Measurements from ENCODE around the gene SLX9.

DNA sequence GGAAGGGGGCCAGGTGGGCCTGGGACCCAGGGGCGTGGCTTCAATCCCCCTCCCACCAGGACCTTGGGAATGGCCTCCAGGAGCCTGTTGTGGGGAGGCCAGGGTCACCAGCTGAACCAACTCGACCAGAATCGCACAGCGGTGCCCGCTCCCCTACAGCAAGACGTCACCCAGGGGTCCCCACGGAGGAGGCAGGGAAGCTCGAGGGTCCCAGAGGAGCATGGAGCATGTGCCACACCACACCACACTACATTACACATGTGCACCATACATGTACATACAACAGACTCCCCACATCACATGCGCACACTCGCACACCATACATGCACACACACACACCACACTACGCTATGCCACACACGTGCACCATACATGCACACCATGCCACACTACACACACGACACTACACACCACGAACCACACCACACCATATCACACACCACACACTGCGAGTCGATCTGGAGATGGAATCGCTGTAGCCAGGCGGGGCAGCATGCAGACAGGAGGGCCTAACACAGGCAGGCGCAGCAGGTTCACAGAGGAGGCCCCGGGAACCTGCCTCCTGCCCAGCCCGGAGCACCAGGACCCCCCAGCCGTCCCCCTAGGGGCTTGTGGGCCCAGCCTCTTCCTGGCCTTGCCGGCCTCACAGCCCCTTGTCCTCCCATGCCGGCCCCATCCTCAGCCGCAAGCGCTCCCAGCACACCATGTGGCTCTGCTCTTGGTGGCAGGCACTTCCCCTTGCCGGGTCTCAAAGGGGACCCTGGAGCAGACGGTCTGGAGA, 19.7 kb upstream of the SLX9 start:
- TF ChIP-seq EZH2 (IDR thresholded peaks at IDR 0.05; ENCODE audit: borderline replicate concordance, low read length): no peak
- TF ChIP-seq, protein P1, sequence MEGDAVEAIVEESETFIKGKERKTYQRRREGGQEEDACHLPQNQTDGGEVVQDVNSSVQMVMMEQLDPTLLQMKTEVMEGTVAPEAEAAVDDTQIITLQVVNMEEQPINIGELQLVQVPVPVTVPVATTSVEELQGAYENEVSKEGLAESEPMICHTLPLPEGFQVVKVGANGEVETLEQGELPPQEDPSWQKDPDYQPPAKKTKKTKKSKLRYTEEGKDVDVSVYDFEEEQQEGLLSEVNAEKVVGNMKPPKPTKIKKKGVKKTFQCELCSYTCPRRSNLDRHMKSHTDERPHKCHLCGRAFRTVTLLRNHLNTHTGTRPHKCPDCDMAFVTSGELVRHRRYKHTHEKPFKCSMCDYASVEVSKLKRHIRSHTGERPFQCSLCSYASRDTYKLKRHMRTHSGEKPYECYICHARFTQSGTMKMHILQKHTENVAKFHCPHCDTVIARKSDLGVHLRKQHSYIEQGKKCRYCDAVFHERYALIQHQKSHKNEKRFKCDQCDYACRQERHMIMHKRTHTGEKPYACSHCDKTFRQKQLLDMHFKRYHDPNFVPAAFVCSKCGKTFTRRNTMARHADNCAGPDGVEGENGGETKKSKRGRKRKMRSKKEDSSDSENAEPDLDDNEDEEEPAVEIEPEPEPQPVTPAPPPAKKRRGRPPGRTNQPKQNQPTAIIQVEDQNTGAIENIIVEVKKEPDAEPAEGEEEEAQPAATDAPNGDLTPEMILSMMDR (conservative IDR thresholded peaks at IDR 0.05 in 1 of 2, IDR thresholded peaks at IDR 0.05 in 1 of 2; ENCODE audit: extremely low read depth in 1 of 2, insufficient read depth in 1 of 2, low read depth in 1 of 2, low read length in 2 of 2): no peak
